Measurements from ENCODE around the gene ERICH3. TPM values are rescaled to one million over a fixed set of nuclear protein-coding genes. Genes with fewer than 3 reads are reported as not detected.

Gene ERICH3
- total and polyA plus RNA-seq, 4 donors, result 3.0 to 20.7 (median 11.2) TPM

DNA sequence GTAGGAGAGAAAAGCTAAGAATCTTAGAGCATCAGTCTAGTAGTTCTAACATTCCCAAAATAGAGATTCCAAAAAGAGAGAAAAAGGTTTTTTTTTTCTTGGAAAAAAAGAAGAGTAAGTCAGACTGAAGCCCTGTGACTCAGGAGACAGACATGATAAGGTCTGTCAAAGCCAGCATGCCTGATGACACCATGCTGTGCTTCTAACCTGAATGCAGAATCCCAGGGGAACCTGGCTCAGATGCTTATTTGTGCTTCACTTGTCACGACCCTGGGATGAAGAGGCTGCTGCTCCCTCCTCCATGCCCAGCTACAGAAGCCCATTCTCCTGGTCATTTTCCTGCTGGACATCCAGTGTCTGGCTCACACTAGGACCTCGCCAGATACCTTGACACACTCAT is 44.3 kb downstream of the ERICH3 start:
- H3K36me3 ChIP-seq (ENCODE audit: control insufficient read depth in 4 of 4, insufficient read depth in 4 of 4, low read length in 4 of 4), result no peaks in the 10 kb centered on the region
- H3K9me3 ChIP-seq (ENCODE audit: control insufficient read depth in 4 of 4, insufficient read depth in 3 of 4, low read length in 3 of 4), result peaks cover 0 to 2% (median 0%) of the 10 kb centered on the region in 4 donors
- WGBS, 2 donors, result 50 to 59% methylated on average over 2 of the region's 2 CpGs
- H3K9ac ChIP-seq (ENCODE audit: insufficient read depth in 1 of 2, low read length in 2 of 2), result no peak overlapping the region
- no peak for TF ChIP-seq CTCF (IDR thresholded peaks at IDR 0.05; ENCODE audit: control extremely low read depth, extremely low read depth)
- no peaks in the 10 kb centered on the region for H3K27me3 ChIP-seq (ENCODE audit: control insufficient read depth in 3 of 3, insufficient read depth in 3 of 3, low read length in 2 of 3)
- no peak overlapping the region for H3K4me3 ChIP-seq
- no peaks in the 10 kb centered on the region for H3K4me1 ChIP-seq (ENCODE audit: control insufficient read depth in 5 of 5, insufficient read depth in 5 of 5, low read length in 5 of 5)
- no peak for ATAC-seq (ENCODE audit: insufficient read depth, low FRiP score)
- DNase-seq, result no peak
- H3K27ac ChIP-seq (ENCODE audit: low read depth in 1 of 2, low read length in 1 of 2), result no peak overlapping the region

GRCh38 chr1:74623716-74624115 is 49.9 kb downstream of the ERICH3 start:
- Histone ChIP-seq H3K27ac (ENCODE audit: low read depth in 1 of 2, low read length in 1 of 2) (no peak overlapping the region), H3K4me3 (no peak overlapping the region), H3K27me3 (ENCODE audit: control insufficient read depth in 3 of 3, insufficient read depth in 3 of 3, low read length in 2 of 3) (no peaks in the 10 kb centered on the region), H3K9ac (ENCODE audit: insufficient read depth in 1 of 2, low read length in 2 of 2) (no peak overlapping the region), H3K9me3 (ENCODE audit: control insufficient read depth in 4 of 4, insufficient read depth in 3 of 4, low read length in 3 of 4) (no peaks in the 10 kb centered on the region), H3K36me3 (ENCODE audit: control insufficient read depth in 4 of 4, insufficient read depth in 4 of 4, low read length in 4 of 4) (no peaks in the 10 kb centered on the region), H3K4me1 (ENCODE audit: control insufficient read depth in 5 of 5, insufficient read depth in 5 of 5, low read length in 5 of 5) (peaks cover 0 to 1% (median 0%) of the 10 kb centered on the region in 5 donors)
- no peak for TF ChIP-seq CTCF (IDR thresholded peaks at IDR 0.05; ENCODE audit: control extremely low read depth, extremely low read depth)
- DNase-seq (no peak), ATAC-seq (ENCODE audit: insufficient read depth, low FRiP score) (no peak)
- 77 to 95% methylated on average over 2 of the region's 2 CpGs for WGBS, 2 donors

- TF ChIP-seq CTCF (IDR thresholded peaks at IDR 0.05; ENCODE audit: control extremely low read depth, extremely low read depth), result no peak
- no peak for DNase-seq
- 83 to 89% methylated on average over 3 of the region's 3 CpGs for WGBS, 2 donors
- Histone ChIP-seq H3K9ac (ENCODE audit: insufficient read depth in 1 of 2, low read length in 2 of 2) (no peak overlapping the region), H3K27ac (ENCODE audit: low read depth in 1 of 2, low read length in 1 of 2) (no peak overlapping the region), H3K9me3 (ENCODE audit: control insufficient read depth in 4 of 4, insufficient read depth in 3 of 4, low read length in 3 of 4) (no peaks in the 10 kb centered on the region), H3K27me3 (ENCODE audit: control insufficient read depth in 3 of 3, insufficient read depth in 3 of 3, low read length in 2 of 3) (no peaks in the 10 kb centered on the region), H3K4me1 (ENCODE audit: control insufficient read depth in 5 of 5, insufficient read depth in 5 of 5, low read length in 5 of 5) (peaks cover 0 to 1% (median 0%) of the 10 kb centered on the region in 5 donors), H3K4me3 (no peak overlapping the region), H3K36me3 (ENCODE audit: control insufficient read depth in 4 of 4, insufficient read depth in 4 of 4, low read length in 4 of 4) (no peaks in the 10 kb centered on the region)
- ATAC-seq (ENCODE audit: insufficient read depth, low FRiP score), result no peak
Observed at GRCh38 chr1:74620242-74620641, 53.4 kb downstream of the ERICH3 start.

GRCh38 chr1:74618974-74619373 is 54.6 kb downstream of the ERICH3 start:
- H3K9ac ChIP-seq (ENCODE audit: insufficient read depth in 1 of 2, low read length in 2 of 2), result no peak overlapping the region
- no peak for DNase-seq
- 74 to 82% methylated on average over 2 of the region's 2 CpGs for WGBS, 2 donors

More at GRCh38 chr1:74618974-74619373, 54.6 kb downstream of the ERICH3 start:
- Histone ChIP-seq H3K36me3 (ENCODE audit: control insufficient read depth in 4 of 4, insufficient read depth in 4 of 4, low read length in 4 of 4) (no peaks in the 10 kb centered on the region), H3K9me3 (ENCODE audit: control insufficient read depth in 4 of 4, insufficient read depth in 3 of 4, low read length in 3 of 4) (no peaks in the 10 kb centered on the region), H3K4me1 (ENCODE audit: control insufficient read depth in 5 of 5, insufficient read depth in 5 of 5, low read length in 5 of 5) (peaks cover 0 to 1% (median 0%) of the 10 kb centered on the region in 5 donors), H3K27me3 (ENCODE audit: control insufficient read depth in 3 of 3, insufficient read depth in 3 of 3, low read length in 2 of 3) (no peaks in the 10 kb centered on the region), H3K4me3 (no peak overlapping the region), H3K27ac (ENCODE audit: low read depth in 1 of 2, low read length in 1 of 2) (no peak overlapping the region)
- no peak for TF ChIP-seq CTCF (IDR thresholded peaks at IDR 0.05; ENCODE audit: control extremely low read depth, extremely low read depth)
- no peak for ATAC-seq (ENCODE audit: insufficient read depth, low FRiP score)
